PFSK-1 (cell line): Measurements from ENCODE around the gene CIAO3.

Experiments
- FOXP2 ChIP-seq: optimal IDR thresholded peaks from 2 replicates; pipeline ENCODE3; 2011; ENCODE audit warnings: borderline replicate concordance, control low read depth, inconsistent platforms; ENCODE audit not compliant: insufficient read depth; ENCODE audit errors: extremely low read length, extremely low read depth
- POLR2AphosphoS5 ChIP-seq: IDR thresholded peaks from 2 replicates; pipeline ENCODE4 v1.6.1; 2012; ENCODE audit warnings: low read depth, mild to moderate bottlenecking, control low read depth, low read length, moderate library complexity
- SIN3A ChIP-seq: IDR thresholded peaks from 2 replicates; pipeline ENCODE4 v1.6.1; 2012; ENCODE audit warnings: mild to moderate bottlenecking, low read length, moderate library complexity, borderline replicate concordance; ENCODE audit not compliant: insufficient read depth
- TAF1 ChIP-seq: IDR thresholded peaks from 2 replicates; pipeline ENCODE4 v1.6.1; 2012; ENCODE audit warnings: low read length, control low read depth, borderline replicate concordance; ENCODE audit not compliant: insufficient read depth
- TF ChIP-seq, protein P1 (sequence below), 2 experiments: IDR thresholded peaks; 2 replicates each; pipeline versions ENCODE4 v1.6.1 to v1.8.0; 2011 to 2012; ENCODE audit warnings: low read depth in 2 of 2, low read length in 2 of 2, control low read depth in 1 of 2, inconsistent platforms in 1 of 2, mild to moderate bottlenecking in 1 of 2, moderate library complexity in 1 of 2; ENCODE audit not compliant: insufficient read depth in 1 of 2

Gene CIAO3

DNA sequence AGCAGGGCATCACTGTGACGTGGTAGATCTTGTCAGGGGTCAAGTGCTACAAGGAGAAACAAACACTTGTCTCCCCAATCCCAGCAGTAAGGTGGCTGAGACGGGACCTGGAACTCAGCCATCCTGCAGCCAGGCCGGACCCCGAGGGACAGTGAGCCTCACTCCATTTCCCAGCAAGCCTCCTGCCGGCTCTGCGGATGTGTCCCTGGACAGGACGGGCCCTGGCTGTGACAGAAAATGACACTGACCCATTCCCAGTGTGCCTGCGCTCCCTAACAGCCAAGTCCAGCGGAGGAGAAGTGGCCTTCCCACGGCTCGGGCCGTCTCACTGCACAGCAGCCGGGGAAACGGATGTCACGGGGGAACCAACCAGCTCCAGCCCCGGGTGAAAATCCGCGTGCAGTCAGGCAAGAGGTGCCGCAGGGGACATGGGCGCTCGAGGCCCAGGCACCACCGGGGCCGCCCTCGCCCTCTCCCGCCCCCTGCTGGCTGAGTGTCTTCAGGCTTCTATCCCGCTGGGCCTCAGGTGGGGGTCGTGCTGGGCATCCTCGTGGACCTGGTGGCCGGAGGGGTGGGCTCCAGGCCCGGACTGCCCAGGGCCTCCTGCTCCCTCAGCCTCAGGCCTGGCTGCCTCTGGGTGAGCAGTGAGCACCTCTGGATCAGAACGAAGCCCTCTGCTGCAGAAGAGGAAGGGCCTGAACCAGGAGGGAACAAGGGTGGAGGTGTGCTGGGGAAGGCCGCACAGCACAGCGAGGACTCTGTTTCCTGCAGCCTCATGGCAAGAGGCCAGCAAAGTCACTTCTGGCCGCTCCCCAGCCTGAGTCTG is 7.2 kb downstream of the CIAO3 start:
- TF ChIP-seq, protein P1, sequence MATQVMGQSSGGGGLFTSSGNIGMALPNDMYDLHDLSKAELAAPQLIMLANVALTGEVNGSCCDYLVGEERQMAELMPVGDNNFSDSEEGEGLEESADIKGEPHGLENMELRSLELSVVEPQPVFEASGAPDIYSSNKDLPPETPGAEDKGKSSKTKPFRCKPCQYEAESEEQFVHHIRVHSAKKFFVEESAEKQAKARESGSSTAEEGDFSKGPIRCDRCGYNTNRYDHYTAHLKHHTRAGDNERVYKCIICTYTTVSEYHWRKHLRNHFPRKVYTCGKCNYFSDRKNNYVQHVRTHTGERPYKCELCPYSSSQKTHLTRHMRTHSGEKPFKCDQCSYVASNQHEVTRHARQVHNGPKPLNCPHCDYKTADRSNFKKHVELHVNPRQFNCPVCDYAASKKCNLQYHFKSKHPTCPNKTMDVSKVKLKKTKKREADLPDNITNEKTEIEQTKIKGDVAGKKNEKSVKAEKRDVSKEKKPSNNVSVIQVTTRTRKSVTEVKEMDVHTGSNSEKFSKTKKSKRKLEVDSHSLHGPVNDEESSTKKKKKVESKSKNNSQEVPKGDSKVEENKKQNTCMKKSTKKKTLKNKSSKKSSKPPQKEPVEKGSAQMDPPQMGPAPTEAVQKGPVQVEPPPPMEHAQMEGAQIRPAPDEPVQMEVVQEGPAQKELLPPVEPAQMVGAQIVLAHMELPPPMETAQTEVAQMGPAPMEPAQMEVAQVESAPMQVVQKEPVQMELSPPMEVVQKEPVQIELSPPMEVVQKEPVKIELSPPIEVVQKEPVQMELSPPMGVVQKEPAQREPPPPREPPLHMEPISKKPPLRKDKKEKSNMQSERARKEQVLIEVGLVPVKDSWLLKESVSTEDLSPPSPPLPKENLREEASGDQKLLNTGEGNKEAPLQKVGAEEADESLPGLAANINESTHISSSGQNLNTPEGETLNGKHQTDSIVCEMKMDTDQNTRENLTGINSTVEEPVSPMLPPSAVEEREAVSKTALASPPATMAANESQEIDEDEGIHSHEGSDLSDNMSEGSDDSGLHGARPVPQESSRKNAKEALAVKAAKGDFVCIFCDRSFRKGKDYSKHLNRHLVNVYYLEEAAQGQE (IDR thresholded peaks at IDR 0.05; ENCODE audit: insufficient read depth in 1 of 2, low read depth in 2 of 2, low read length in 2 of 2), result no peak
- no peak for TF ChIP-seq POLR2AphosphoS5
- no peak for TF ChIP-seq SIN3A
- TF ChIP-seq FOXP2, result no peak
- no peak for TF ChIP-seq TAF1

DNA sequence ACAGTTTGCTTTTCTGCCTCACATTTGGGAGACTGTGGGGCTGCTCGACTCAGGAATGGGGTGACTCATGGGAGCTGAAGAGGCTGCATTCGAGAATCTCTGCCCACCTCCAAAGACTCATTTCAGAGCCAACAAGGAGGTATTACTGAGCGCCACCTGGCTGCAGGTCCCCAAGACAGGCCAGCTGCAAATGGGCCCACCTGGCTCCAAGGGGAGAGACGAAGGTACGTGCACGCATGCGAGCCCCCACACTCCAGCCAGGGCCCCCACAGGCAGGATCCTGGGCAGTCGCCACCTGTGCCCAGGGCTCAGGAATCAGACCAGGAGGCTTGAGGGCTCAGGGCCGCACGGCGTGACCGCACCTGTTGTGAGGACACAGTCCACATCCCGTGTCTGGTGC is 7.9 kb downstream of the CIAO3 start:
- TF ChIP-seq, protein P1 (IDR thresholded peaks at IDR 0.05; ENCODE audit: insufficient read depth in 1 of 2, low read depth in 2 of 2, low read length in 2 of 2), result no peak
- TF ChIP-seq POLR2AphosphoS5, result no peak
- TF ChIP-seq FOXP2, result no peak

DNA sequence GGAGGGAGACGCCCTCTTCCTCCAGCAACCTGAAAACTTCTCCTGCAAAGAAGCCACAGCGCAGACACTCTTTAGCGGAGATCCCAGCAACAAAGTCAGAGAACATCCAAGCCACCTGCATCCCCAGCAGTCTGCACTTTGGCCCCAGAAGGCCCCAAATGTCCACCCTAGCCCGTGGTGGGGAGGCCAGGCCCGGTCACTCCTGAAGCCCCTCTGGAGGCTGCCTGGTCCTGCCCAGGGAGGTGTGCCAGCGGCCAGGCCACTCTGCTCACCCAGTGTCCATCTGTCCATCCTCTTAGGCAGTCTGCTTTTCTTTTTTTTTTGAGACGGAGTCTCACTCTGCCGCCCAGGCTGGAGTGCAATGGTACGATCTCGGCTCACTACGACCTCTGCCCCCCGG is 8.5 kb downstream of the CIAO3 start:
- no peak for TF ChIP-seq TAF1
- TF ChIP-seq FOXP2, result no peak
- TF ChIP-seq, protein P1 (IDR thresholded peaks at IDR 0.05; ENCODE audit: insufficient read depth in 1 of 2, low read depth in 2 of 2, low read length in 2 of 2), result no peak
- TF ChIP-seq SIN3A, result no peak
- TF ChIP-seq POLR2AphosphoS5, result no peak

DNA sequence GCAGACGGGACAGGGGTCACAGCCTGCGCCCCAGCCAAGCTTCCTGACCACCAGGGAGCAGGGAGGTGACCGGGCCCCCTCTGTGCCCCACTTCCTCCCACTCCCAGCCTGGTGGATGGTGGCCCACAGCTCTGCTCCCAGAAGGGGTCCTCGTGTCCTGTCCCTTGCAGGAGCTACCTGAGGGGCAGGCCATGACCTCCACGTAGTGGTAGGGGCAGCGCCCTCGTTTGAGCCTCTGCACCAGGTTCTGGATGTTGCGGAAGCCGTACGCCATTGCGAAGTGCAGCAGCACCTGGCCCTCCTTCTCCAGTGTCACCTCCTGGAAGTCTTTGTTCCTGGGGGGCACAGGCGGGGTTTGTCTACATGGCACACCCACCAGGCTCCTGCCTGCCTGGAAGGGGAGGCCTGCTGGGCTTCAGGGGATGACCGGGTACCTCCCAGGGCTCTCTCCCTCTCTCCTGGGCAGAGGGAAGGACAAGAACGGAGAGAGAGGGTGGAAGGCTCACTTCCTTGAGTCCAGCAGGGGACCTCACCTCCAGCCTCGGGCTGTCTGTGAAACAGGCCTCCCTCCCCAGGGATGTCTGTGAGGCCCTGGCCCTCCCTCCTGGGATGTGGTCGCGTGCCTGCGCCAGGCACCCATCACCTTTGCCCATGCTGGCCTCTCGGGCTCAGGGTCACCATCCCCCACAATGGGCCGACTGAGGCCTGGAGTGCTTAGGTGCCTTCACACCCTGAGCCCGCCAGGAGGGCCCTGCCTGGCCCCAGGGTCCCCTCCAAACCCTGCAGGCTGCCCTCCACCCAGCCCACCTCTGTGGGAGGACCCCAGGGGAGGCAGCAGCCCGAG is 9.9 kb downstream of the CIAO3 start:
- TF ChIP-seq, protein P1 (IDR thresholded peaks at IDR 0.05; ENCODE audit: insufficient read depth in 1 of 2, low read depth in 2 of 2, low read length in 2 of 2), result no peak
- TF ChIP-seq POLR2AphosphoS5, result no peak
